ENCODE measurements around the gene NFATC2IP. TPM values are rescaled to one million over a fixed set of nuclear protein-coding genes. Genes with fewer than 3 reads are reported as not detected.
"Not testable (repeated sequence)": the region's sequence is repeated elsewhere in the genome, so short reads cannot be mapped to it uniquely, and the experiment has no call there.

NFATC2IP gene
- total RNA-seq, 1 donor: 31.5 TPM

DNA sequence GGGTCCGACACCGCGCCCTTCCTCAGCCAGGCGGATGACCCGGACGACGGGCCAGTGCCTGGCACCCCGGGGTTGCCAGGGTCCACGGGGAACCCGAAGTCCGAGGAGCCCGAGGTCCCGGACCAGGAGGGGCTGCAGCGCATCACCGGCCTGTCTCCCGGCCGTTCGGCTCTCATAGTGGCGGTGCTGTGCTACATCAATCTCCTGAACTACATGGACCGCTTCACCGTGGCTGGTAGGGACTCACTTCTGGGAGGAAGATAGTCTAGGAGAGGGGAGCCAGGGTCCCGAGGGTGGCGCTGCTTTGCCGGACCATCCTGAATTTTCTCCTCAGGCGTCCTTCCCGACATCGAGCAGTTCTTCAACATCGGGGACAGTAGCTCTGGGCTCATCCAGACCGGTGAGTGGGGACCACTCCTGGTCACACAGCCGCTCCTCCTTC lies 24.4 kb downstream of the NFATC2IP start:
- H3K9me3 ChIP-seq (ENCODE audit: low read depth, low read length): no peaks in the 10 kb centered on the region
- H3K4me1 ChIP-seq (ENCODE audit: insufficient read depth, low read length): peaks cover 40% of the 10 kb centered on the region
- H3K27me3 ChIP-seq (ENCODE audit: insufficient read depth, low read length): no peaks in the 10 kb centered on the region
- peak overlapping the region; percentile 77 for H3K4me3 ChIP-seq (ENCODE audit: low read length)

DNA sequence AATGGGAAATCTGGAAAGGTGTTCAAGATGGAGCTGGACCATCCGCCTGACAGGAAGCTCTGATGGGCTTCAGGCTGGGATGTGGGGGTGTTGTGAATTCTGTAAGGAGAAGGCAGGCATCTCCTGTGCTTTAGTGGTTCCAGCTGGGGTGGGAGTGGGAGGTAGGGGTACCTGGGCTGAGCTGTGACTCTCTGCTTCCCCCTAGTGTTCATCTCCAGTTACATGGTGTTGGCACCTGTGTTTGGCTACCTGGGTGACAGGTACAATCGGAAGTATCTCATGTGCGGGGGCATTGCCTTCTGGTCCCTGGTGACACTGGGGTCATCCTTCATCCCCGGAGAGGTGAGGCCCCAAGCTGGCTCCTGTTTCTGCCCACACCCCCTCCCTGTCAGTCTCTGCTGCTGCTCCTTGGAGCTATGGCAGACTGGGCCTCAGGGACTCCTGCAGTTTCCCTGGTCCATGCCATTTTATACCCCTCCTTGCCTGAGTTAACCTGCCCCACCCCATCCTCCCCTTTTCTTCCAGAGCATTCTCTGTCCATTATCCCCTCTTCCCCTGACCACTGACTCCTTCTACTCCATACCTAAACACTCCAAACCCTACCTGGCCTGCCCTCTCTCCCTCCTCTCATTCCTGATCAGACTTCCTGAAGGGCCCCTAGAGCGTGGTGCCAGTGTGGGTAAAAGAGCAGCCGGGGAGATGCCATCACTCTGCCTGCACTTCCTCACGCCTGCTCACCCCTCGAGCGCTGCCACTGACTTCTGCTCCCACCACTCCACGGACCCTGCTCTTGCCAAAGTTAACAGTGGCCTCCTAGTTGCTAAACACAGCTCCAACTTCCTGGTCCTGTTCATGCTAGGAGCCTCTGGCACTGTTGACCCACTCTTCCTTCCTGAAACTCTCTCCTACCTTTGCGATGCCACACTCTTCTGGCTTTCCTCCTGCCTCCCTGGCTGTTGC lies 27.2 kb downstream of the NFATC2IP start:
- Histone ChIP-seq H3K9me3 (ENCODE audit: low read depth, low read length) (no peaks in the 10 kb centered on the region), H3K4me3 (ENCODE audit: low read length) (no peak overlapping the region), H3K4me1 (ENCODE audit: insufficient read depth, low read length) (peaks cover 40% of the 10 kb centered on the region), H3K27me3 (ENCODE audit: insufficient read depth, low read length) (no peaks in the 10 kb centered on the region)

DNA sequence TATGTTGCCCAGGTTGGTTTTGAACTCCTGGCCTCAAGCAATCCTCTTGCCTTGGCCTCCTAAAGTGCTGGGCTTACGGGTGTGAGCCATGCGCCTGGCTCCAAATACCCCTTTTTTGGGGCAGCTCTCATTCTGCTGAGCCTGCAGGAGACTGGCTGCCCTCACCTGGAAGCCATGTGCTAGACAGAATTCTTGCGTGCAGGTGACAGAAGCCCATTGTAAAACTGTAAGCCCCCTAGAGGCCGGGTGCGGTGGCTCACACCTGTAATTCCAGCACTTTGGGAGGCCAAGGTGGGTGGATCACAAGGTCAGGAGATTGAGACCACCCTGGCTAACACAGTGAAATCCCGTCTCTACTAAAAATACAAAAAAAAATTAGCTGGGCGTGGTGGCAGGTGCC lies 29.6 kb downstream of the NFATC2IP start:
- H3K4me1 ChIP-seq (ENCODE audit: insufficient read depth, low read length): peaks cover 46% of the 10 kb centered on the region
- not testable (repeated sequence) for H3K4me3 ChIP-seq (ENCODE audit: low read length); H3K27me3 ChIP-seq (ENCODE audit: insufficient read depth, low read length)

DNA sequence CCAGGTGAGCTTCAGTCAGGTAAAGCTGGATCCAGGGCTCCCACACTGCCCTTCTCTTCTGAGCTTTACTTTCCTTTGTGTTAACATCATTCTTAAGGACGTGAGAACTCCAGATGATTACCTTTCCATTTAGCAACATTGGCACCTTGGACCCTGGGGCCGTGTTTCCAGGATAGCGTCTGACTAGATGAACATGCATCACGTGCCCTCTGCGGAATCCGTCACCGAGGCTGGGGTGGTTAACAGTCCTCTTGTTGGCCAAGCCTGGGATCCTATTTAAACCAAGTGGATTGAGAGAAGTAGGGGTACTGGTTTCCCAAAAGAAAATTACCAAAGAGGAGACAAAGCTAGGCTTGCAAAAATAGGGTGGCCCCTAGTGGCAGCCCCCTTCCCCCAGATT lies 30.2 kb downstream of the NFATC2IP start:
- H3K4me1 ChIP-seq (ENCODE audit: insufficient read depth, low read length): peaks cover 44% of the 10 kb centered on the region
- no peak overlapping the region for H3K4me3 ChIP-seq (ENCODE audit: low read length)
- no peaks in the 10 kb centered on the region for H3K27me3 ChIP-seq (ENCODE audit: insufficient read depth, low read length)
- H3K9me3 ChIP-seq (ENCODE audit: low read depth, low read length): no peaks in the 10 kb centered on the region

More for the DNA sequence above, 29.6 kb downstream of the NFATC2IP start:
- H3K9me3 ChIP-seq (ENCODE audit: low read depth, low read length): not testable (repeated sequence)

DNA sequence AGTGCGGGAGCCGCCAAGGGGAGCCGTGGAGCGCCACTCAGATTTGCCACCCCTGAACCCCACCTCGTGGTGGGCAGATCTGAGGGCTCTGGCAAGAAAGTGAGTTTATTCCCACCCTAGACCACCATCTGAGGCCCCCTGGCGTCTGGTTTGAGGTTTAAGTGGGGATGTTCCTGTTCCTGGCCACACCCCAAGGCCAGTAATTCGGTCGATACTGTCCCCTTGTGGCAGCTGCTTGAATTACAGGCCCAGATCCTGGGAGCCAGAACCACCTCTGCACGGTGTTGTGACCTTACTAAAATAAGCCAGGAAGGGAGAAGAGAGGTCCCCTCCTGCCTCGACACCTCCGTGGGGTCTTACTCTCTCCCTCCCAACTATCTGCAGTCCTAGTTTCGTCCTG lies 30.8 kb downstream of the NFATC2IP start:
- Histone ChIP-seq H3K9me3 (ENCODE audit: low read depth, low read length) (no peaks in the 10 kb centered on the region), H3K27me3 (ENCODE audit: insufficient read depth, low read length) (no peaks in the 10 kb centered on the region), H3K4me3 (ENCODE audit: low read length) (no peak overlapping the region), H3K4me1 (ENCODE audit: insufficient read depth, low read length) (peaks cover 38% of the 10 kb centered on the region)

DNA sequence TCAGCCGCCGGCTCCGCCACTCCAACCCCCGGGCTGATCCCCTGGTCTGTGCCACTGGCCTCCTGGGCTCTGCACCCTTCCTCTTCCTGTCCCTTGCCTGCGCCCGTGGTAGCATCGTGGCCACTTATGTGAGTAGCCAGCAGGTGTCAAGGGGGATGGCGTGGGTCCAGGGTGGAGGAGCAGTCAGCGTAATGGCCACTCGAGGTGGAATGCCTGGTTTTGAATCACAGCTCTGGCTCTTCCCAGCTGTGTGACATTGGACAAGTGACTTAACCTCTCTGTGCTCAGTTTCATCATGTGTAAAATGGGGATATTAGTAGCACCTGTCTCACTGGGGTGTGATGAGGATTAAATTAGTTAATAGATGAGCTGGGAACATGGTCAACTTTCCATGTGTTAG lies 31.7 kb downstream of the NFATC2IP start:
- Histone ChIP-seq H3K4me3 (ENCODE audit: low read length) (no peak overlapping the region), H3K4me1 (ENCODE audit: insufficient read depth, low read length) (peaks cover 35% of the 10 kb centered on the region), H3K27me3 (ENCODE audit: insufficient read depth, low read length) (no peaks in the 10 kb centered on the region), H3K9me3 (ENCODE audit: low read depth, low read length) (no peaks in the 10 kb centered on the region)

DNA sequence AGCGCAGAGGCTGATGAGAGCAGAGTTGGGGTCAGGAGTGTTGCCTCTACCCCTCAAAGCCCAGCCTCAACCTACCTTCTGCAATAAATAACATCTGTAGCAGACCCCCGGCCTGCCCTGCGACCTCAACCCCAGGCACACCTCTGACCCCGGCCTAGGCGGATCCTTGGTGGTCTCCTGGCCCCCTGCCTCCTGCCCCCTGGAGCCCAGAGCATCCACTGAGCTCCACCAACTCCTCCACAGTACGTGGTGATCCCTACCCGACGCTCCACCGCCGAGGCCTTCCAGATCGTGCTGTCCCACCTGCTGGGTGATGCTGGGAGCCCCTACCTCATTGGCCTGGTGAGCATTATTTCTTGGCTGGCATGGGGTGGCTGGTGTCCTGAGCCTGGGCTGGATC lies 32.2 kb downstream of the NFATC2IP start:
- no peaks in the 10 kb centered on the region for H3K9me3 ChIP-seq (ENCODE audit: low read depth, low read length)
- no peak overlapping the region for H3K4me3 ChIP-seq (ENCODE audit: low read length)
- peaks cover 33% of the 10 kb centered on the region for H3K4me1 ChIP-seq (ENCODE audit: insufficient read depth, low read length)
- no peaks in the 10 kb centered on the region for H3K27me3 ChIP-seq (ENCODE audit: insufficient read depth, low read length)

DNA sequence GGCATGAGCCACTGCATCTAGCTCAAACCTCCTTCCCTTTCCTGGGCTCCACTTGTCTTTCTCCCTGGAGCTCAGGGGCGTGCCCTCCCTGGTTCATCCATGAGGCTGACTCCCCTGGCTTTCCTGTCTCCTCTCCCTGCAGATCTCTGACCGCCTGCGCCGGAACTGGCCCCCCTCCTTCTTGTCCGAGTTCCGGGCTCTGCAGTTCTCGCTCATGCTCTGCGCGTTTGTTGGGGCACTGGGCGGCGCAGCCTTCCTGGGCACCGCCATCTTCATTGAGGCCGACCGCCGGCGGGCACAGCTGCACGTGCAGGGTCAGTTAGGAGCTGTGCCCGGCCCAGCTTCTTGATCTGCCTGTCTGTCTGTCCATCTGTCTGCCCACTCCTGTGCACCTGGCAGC lies 32.9 kb downstream of the NFATC2IP start:
- Histone ChIP-seq H3K4me3 (ENCODE audit: low read length) (no peak overlapping the region), H3K9me3 (ENCODE audit: low read depth, low read length) (no peaks in the 10 kb centered on the region), H3K27me3 (ENCODE audit: insufficient read depth, low read length) (no peaks in the 10 kb centered on the region), H3K4me1 (ENCODE audit: insufficient read depth, low read length) (peaks cover 31% of the 10 kb centered on the region)

DNA sequence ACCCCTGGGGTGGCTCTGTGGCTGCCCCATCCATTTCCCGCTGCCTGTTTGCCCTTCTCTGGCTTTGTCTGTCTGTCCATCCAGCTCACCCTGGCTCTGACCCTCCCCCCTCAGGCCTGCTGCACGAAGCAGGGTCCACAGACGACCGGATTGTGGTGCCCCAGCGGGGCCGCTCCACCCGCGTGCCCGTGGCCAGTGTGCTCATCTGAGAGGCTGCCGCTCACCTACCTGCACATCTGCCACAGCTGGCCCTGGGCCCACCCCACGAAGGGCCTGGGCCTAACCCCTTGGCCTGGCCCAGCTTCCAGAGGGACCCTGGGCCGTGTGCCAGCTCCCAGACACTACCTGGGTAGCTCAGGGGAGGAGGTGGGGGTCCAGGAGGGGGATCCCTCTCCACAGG lies 33.4 kb downstream of the NFATC2IP start:
- Histone ChIP-seq H3K9me3 (ENCODE audit: low read depth, low read length) (no peaks in the 10 kb centered on the region), H3K4me3 (ENCODE audit: low read length) (no peak overlapping the region), H3K4me1 (ENCODE audit: insufficient read depth, low read length) (peaks cover 34% of the 10 kb centered on the region), H3K27me3 (ENCODE audit: insufficient read depth, low read length) (no peaks in the 10 kb centered on the region)

DNA sequence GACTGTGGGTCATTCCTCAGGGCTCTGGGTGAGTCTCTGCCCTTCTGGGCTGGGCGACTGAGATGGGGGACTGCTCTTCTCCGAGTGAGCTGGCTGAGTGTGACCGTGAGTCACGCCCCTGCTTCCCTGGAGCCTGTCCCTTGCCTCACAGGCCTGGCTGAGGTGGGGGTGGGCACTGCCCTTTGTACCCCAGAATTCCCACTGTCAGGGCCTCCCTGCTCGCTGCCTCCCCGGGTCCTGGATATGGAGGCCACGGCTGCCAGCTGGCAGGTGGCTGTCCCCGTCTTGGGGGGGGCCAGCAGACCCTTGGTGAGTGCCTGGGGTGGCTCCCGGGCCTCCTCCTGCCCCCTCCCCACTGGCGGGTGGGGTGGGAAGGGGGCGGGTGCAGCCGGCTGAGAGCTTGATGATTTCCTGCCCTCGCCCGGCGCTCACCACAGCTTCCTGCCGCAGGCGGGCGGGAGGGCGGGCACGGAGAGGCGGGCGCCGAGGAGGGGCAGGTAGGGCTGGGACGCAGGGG lies 33.9 kb downstream of the NFATC2IP start, which contains the start of gene LAT:
LAT (plus strand) TSS at position 434 of the 517 bp plus-strand sequence. CDS start 366 bp downstream, outside the sequence.
- peak within 1 kb of the TSS; percentile 67 for H3K4me3 ChIP-seq (ENCODE audit: low read length)
- H3K9me3 ChIP-seq (ENCODE audit: low read depth, low read length): no peaks in the 10 kb centered on the region
- H3K4me1 ChIP-seq (ENCODE audit: insufficient read depth, low read length): peaks cover 39% of the 10 kb centered on the region
- H3K27me3 ChIP-seq (ENCODE audit: insufficient read depth, low read length): no peaks in the 10 kb centered on the region

DNA sequence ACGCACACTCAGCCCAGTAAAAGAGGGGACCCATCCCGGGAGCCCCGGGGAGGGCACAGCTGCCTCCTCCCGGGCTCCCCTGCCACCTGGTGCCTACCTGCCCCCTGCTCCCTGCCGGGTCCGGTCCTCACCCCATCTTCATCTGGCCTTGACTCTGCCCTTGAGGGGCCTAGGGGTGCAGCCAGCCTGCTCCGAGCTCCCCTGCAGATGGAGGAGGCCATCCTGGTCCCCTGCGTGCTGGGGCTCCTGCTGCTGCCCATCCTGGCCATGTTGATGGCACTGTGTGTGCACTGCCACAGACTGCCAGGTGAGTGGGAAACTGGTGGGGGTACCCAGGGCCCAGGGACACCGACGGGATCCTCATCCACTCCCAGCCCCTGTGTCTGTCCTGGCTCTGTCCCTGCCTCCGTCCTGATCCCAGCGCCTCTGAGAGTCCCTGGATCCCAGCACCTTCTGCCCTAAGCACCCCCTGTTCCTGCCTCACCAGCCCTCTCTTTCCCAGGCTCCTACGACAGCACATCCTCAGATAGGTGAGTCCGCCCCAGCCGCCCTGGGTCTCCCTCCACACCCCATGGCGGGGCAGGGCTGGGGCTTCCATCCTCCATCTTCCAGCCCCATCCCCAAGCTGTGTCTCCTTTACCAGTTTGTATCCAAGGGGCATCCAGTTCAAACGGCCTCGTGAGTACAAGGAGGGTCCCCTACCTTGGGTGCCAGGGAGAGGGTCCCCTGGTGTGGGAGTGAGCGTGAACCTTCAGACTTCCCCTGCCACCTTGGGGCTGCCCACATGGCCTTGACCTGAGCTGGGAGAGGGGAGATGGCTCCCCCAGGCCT lies 34.7 kb downstream of the NFATC2IP start:
- Histone ChIP-seq H3K9me3 (ENCODE audit: low read depth, low read length) (no peaks in the 10 kb centered on the region), H3K4me3 (ENCODE audit: low read length) (peak overlapping the region; percentile 67), H3K27me3 (ENCODE audit: insufficient read depth, low read length) (no peaks in the 10 kb centered on the region), H3K4me1 (ENCODE audit: insufficient read depth, low read length) (peaks cover 43% of the 10 kb centered on the region)

DNA sequence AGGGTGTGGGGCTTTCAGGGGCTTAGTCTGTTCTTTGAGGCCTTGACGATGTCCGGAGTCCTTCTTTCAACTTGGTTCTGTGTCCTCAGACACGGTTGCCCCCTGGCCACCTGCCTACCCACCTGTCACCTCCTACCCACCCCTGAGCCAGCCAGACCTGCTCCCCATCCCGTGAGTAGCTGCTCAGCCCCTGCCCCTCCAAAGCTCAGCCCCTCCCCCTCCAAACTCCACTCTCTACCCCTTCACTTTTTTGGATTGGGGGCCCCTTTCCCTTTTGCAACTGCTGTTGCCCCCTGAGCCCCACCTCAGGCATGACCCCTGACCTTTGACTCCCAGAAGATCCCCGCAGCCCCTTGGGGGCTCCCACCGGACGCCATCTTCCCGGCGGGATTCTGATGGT lies 35.3 kb downstream of the NFATC2IP start:
- Histone ChIP-seq H3K4me3 (ENCODE audit: low read length) (peak overlapping the region; percentile 67), H3K27me3 (ENCODE audit: insufficient read depth, low read length) (no peaks in the 10 kb centered on the region), H3K4me1 (ENCODE audit: insufficient read depth, low read length) (peaks cover 43% of the 10 kb centered on the region), H3K9me3 (ENCODE audit: low read depth, low read length) (no peaks in the 10 kb centered on the region)

DNA sequence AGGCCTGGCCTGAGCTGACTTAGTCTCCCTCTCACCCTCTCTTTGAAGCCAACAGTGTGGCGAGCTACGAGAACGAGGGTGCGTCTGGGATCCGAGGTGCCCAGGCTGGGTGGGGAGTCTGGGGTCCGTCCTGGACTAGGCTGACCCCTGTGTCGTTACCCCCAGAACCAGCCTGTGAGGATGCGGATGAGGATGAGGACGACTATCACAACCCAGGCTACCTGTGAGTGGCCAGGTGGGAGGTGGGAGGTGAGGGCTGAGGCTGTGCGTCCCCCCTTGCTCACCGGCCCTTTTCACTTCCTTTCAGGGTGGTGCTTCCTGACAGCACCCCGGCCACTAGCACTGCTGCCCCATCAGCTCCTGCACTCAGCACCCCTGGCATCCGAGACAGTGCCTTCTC lies 35.8 kb downstream of the NFATC2IP start:
- H3K9me3 ChIP-seq (ENCODE audit: low read depth, low read length): no peaks in the 10 kb centered on the region
- no peaks in the 10 kb centered on the region for H3K27me3 ChIP-seq (ENCODE audit: insufficient read depth, low read length)
- peak overlapping the region; percentile 67 for H3K4me3 ChIP-seq (ENCODE audit: low read length)
- H3K4me1 ChIP-seq (ENCODE audit: insufficient read depth, low read length): peaks cover 43% of the 10 kb centered on the region

DNA sequence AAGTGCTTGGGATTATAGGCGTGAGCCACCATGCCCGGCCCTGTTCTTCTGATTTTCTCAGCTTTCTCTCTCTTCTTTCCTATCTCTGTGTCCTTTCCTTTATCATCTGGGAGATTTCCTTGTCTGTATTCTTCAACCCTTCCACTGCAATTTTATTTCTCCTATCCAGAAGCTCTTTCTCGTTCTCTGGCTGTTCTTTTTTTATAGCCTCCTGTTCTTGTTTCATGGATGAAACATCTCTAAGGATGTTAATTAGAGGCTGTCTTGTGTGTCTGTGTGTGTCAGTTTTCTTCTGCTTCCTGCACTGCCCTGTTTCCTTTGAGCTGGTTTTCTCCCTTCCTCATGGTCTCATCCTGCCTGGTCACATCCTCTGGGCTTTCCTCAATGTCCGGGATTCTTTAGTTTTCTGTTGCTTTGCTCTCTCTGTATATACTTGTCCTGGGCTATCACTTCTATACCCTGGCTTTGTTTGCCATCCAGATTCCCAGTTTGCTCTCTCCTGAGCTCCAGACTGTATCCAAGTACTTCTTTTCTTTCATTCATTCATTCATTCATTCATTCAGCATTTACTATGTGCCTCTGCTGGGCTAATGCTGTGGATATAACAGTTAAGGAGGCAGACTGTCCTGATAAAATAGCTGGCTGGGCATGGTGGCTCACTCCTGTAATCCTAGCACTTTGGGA lies 36.6 kb downstream of the NFATC2IP start:
- H3K4me1 ChIP-seq (ENCODE audit: insufficient read depth, low read length): peaks cover 43% of the 10 kb centered on the region
- no peaks in the 10 kb centered on the region for H3K9me3 ChIP-seq (ENCODE audit: low read depth, low read length)
- no peaks in the 10 kb centered on the region for H3K27me3 ChIP-seq (ENCODE audit: insufficient read depth, low read length)
- peak overlapping the region; percentile 67 for H3K4me3 ChIP-seq (ENCODE audit: low read length)

Measured in mononuclear cell (primary cell).